Neural crest cell (in vitro differentiated cells): Measurements from ENCODE around the gene CD9. TPM values are rescaled to one million over a fixed set of nuclear protein-coding genes. Genes with fewer than 3 reads are reported as not detected.

ENCODE experiments used
- DNase-seq: peaks from one replicate; pipeline ENCODE4 v3.0.0; 2021; ENCODE audit warnings: low read depth, mixed read lengths, low spot score
- H3K27ac Mint-ChIP-seq: one replicate; pipeline ENCODE4 v1.8.0; 2021; ENCODE audit warnings: mild to moderate bottlenecking, mixed read lengths; ENCODE audit not compliant: unreplicated experiment
- H3K27me3 Mint-ChIP-seq: 2 replicates; pipeline ENCODE4 v1.8.0; 2021; ENCODE audit warnings: low read depth, mild to moderate bottlenecking, mixed read lengths
- H3K36me3 Mint-ChIP-seq: 2 replicates; pipeline ENCODE4 v1.8.0; 2021; ENCODE audit warnings: low read depth, mild to moderate bottlenecking, mixed read lengths
- H3K4me1 Mint-ChIP-seq: 2 replicates; pipeline ENCODE4 v1.8.0; 2021; ENCODE audit warnings: mixed read lengths
- H3K4me3 Mint-ChIP-seq: one replicate; pipeline ENCODE4 v1.8.0; 2021; ENCODE audit warnings: mild to moderate bottlenecking, mixed read lengths
- H3K9me3 Mint-ChIP-seq: 2 replicates; pipeline ENCODE4 v1.8.0; 2021; ENCODE audit warnings: mixed read lengths
- CTCF ChIP-seq: fragments of 200-600 bp; sonication (generic); conservative IDR thresholded peaks from 2 replicates; pipeline ENCODE4 v1.5.0; 2021; ENCODE audit warnings: antibody characterized with exemption, mild to moderate bottlenecking
- total RNA-seq: library from RNA; stranded (reverse); gene quantifications from 2 replicates; pipeline ENCODE4 v1.2.1, GENCODE V29; 2021

The CD9 gene
- total RNA-seq, 1 donor from 2014 or later: 2.1 TPM

- DNase-seq: no peak
- Mint-ChIP-seq H3K27ac (no peak overlapping the region), H3K4me1 (peaks cover 13% of the 10 kb centered on the region), H3K9me3 (no peaks in the 10 kb centered on the region), H3K4me3 (no peak overlapping the region), H3K27me3 (no peaks in the 10 kb centered on the region), H3K36me3 (no peaks in the 10 kb centered on the region)
- TF ChIP-seq CTCF: no peak
Measured at GRCh38 chr12:6161124-6161882, 38.9 kb upstream of the CD9 start.

GRCh38 chr12:6163416-6164060 lies 36.7 kb upstream of the CD9 start:
- TF ChIP-seq CTCF: no peak
- Mint-ChIP-seq H3K4me1 (peaks cover 6% of the 10 kb centered on the region), H3K4me3 (no peak overlapping the region), H3K27me3 (no peaks in the 10 kb centered on the region), H3K9me3 (no peaks in the 10 kb centered on the region), H3K27ac (peak overlapping the region; percentile 4), H3K36me3 (no peaks in the 10 kb centered on the region)
- no peak for DNase-seq

- no peak for TF ChIP-seq CTCF
- H3K27me3 Mint-ChIP-seq: no peaks in the 10 kb centered on the region
- no peaks in the 10 kb centered on the region for H3K9me3 Mint-ChIP-seq
- H3K27ac Mint-ChIP-seq: no peak overlapping the region
- H3K4me1 Mint-ChIP-seq: no peaks in the 10 kb centered on the region
- H3K4me3 Mint-ChIP-seq: no peak overlapping the region
- H3K36me3 Mint-ChIP-seq: no peaks in the 10 kb centered on the region
- DNase-seq: no peak
Measured at GRCh38 chr12:6165395-6165794, 34.8 kb upstream of the CD9 start.

GRCh38 chr12:6166808-6167207 lies 33.4 kb upstream of the CD9 start:
- H3K36me3 Mint-ChIP-seq: no peaks in the 10 kb centered on the region
- no peak overlapping the region for H3K4me3 Mint-ChIP-seq
- H3K9me3 Mint-ChIP-seq: no peaks in the 10 kb centered on the region
- H3K4me1 Mint-ChIP-seq: no peaks in the 10 kb centered on the region
- H3K27me3 Mint-ChIP-seq: no peaks in the 10 kb centered on the region
- TF ChIP-seq CTCF: no peak
- no peak for DNase-seq
- no peak overlapping the region for H3K27ac Mint-ChIP-seq

- Mint-ChIP-seq H3K27ac (no peak overlapping the region), H3K9me3 (no peaks in the 10 kb centered on the region), H3K4me1 (no peaks in the 10 kb centered on the region), H3K4me3 (no peak overlapping the region), H3K27me3 (no peaks in the 10 kb centered on the region), H3K36me3 (no peaks in the 10 kb centered on the region)
- DNase-seq: no peak
- no peak for TF ChIP-seq CTCF
Measured at GRCh38 chr12:6167327-6168280, 32.6 kb upstream of the CD9 start.
